ENCODE data around the gene UXS1.
A peak's percentile ranks its signal among the peaks of the same experiment; 100 is the strongest.

Gene UXS1

GRCh38 chr2:106129150-106129549, 65.0 kb downstream of the UXS1 start:
- no peak for DNase-seq

GRCh38 chr2:106127776-106128268, 66.3 kb downstream of the UXS1 start:
- DNase-seq, result no peak

GRCh38 chr2:106127282-106127771, 66.8 kb downstream of the UXS1 start:
- no peak for DNase-seq

DNA sequence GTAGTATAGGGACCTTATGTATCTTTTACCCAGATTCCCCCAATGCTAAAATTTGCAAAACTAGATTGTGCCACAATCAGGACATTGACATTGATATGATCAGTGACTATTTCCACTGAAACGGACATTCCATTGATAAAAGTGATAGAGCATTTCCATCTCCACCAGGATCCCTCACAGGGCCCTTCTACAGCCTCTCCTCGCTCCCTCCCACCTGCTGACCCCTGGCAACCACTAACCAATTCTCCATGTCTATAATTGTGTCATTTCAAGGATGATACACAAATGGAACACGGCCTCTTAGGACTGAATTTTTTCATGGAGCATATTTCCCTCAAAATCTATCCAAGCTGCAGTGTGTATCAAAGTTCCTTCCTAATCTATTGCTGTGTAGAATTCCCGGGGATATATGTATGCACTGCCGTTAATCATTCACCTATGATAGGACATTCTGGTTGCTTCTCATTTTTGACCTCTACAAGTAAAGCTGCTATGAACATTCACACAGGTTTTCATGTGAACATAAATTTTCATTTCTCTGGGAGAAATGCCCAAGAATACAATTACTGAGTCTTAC, 67.3 kb downstream of the UXS1 start:
- DNase-seq, result no peak

GRCh38 chr2:106126295-106126694, 67.8 kb downstream of the UXS1 start:
- DNase-seq, result no peak

GRCh38 chr2:106124905-106125549, 69.1 kb downstream of the UXS1 start:
- peak; percentile 34 for DNase-seq

DNA sequence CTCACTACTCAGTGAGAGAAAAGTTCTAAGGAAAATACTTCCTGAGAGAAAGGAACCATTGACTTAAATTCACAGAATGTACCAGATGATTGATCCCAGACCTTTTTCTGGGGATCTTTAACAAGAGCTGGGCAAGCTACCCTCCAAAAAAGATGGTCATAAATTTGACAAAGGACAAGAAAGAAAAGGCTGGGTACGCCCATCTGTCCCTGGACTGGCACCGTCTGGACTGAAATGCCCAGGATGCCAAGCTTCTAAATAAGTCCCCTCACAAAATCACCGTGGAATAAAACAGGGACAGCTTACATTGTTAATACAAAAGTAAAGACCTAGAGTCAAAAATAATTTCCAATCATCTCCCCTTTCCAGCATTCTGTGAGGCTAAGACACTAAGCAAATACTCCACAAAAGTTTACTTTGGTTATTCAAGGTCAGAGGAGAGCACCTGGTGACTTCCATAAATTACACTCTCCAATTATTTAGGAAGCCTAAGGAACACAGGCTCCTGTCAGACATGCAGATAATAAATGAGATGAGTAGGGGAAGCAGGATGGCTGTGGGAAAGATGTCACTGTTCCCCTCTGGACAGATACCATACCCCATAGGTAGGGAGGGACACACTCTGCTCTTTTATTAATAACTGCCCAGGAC, 69.9 kb downstream of the UXS1 start:
- DNase-seq, result no peak

DNA sequence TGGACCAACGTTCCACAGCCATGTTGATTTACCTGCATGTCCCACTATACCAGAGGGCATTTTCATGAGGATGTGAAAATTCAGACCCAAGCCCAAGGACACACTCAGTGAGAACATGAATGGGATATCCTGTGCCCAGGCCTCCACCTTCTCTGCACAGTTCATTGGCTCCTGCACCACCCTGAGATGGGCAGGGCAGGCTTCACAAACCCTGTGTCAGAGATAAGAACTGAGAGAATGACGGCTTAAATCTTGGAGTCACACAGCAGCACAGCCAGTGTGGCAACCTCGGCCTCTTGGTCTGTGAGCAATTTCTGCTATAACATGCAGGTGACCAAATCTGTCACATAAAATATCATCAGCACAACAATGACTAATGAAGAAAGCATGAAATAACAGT, 71.9 kb downstream of the UXS1 start:
- DNase-seq, result no peak

GRCh38 chr2:106120432-106120831, 73.7 kb downstream of the UXS1 start:
- peak; percentile 44 for DNase-seq

DNA sequence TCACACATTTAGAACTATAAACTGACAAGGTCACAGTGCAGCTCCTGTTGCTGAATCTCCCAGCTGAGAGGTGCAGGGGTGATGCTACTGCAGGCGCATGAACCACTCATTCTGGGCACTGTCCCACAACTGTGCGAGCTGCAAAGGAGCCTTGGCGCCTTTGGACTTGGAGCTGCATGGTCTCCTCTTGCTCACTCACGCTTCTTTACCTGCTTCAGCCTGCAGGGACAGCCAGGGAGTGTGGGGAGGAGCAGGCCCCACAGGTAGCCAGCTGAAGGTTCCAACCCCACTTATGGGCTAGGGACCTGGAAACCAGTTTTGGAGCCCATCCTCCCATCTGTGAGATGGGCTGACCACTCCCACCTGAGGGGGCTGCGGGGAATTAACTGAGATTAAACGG, 75.0 kb downstream of the UXS1 start:
- no peak for DNase-seq

GRCh38 chr2:106117882-106118684, 76.0 kb downstream of the UXS1 start:
- DNase-seq, result no peak

DNA sequence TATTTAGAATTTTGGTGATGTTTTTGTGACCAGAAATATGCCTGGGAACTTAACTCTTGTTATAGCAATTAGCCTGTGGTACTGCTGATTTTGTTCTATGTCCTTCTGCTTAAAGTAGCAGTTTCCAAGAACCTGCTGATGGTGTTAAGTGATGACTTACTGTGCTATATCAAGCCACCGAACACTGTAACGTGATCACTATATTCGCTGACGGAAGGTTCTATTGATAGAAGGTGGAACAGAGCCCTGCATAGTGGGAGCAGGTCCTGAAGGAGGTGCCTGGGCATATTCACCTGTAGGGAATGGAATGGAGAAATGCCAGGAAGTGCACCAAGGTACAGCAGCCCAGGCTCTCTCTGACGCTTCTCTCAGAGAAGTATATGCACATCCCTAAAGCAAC, 76.8 kb downstream of the UXS1 start:
- no peak for DNase-seq

DNA sequence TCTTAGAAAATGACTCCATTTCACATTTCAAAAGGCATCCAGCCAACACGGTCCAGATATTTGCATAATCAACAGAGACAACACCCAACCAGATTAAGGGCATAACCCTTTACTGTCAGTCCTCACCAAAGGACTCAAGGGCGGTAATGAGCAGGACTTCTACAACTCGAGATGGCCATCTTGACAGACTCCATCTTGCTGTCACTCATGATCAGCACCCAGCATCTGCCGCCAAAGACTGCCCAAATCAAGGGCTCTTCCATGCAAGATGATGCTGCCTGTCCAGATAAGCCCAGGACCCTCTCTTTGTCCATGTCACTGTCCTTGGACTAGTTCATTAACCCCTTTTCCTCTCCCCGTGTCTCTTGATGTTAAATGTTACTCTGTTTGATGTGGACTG, 77.9 kb downstream of the UXS1 start:
- no peak for DNase-seq

- DNase-seq, result no peak
Measured at GRCh38 chr2:106115665-106116064, 78.4 kb downstream of the UXS1 start.

GRCh38 chr2:106115250-106115649, 78.9 kb downstream of the UXS1 start:
- DNase-seq, result no peak

GRCh38 chr2:106114166-106114565, 79.9 kb downstream of the UXS1 start:
- no peak for DNase-seq

DNA sequence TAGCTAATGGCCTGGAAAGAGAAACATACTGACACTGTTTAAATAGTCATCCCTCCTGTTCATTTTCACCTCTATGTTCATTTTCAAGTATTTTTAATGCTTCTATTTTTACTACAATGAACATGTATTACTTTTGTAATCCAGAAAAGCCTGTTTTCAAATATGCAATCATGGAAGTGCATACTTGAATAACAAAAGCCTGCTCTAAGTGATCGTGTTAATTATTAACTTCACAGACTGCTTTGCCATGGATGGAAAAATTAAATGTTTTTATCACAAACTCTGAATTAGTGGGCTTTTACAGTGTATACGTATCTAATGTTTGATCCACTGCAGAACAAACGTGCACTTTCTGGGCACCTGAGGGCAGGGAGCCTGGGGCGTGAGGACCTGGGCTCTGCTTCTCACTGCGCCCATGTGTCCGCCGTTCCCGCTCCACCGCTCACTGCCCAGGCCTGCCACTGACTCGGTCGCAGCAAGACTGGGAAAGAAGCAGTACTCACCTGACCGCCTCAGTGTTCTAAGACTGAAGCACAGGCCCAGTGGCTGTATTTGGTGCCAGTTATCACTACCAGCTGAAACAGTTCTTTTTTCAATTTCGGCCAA, 80.6 kb downstream of the UXS1 start:
- no peak for DNase-seq

DNA sequence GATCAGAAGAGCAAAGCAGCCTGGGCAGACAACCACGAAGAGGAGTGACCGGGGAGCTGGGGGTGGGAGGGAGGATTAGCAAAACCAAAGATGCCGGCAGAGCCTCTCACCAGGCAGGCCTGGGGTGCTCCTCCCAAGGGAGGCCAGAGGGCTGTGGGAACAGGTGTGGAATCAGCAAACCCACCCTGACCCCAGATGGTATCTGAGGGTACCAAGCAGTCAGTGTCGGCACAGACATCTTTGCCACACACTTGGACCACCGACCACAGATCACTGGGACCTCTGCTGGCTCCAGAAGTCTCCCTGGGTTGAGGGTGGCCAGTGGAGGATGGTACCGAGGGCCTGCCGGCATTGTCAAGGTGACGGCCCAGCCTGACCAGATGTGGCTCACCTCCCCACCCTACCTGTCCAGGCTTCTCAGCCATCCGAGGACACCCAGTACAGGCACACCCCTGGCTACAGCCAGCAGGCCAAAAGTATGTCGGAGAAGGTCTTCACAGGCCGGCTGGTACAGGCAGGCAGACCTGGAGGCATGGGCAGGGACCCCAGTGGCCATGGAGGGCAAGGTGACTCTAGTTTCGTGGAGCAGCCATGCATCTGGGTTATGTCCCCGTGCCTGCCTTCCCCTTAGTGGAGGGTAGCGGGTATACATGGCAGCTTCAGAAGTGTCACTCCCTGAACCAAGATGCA, 82.1 kb downstream of the UXS1 start:
- peak; percentile 53 for DNase-seq

GRCh38 chr2:106109675-106110424, 84.3 kb downstream of the UXS1 start:
- DNase-seq, result no peak

DNA sequence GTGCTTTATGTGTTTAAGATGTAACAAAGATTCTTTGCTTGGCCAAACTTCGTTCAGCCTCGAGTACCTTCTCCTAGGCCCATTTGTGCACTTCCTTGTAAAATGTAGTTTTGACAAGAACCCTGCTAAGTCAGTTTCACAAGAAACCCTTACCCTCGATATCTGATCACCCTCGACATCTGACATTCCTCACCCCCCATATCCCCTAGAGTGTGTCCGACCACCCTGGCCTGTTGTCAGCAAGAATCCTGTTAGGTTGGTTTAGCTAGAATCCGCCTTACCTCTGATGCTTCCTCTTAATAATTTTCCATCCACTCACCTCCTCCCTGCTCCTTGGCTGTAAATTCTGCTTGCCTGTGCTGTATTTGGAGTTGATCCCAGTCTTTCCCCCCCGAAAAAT, 85.3 kb downstream of the UXS1 start:
- no peak for DNase-seq

- peak; percentile 59 for DNase-seq
Measured at GRCh38 chr2:106108351-106108750, 85.8 kb downstream of the UXS1 start.

Data from activated effector memory CD4-positive, alpha-beta T cell treated with anti-CD3 and anti-CD28 coated beads, Interleukin-2, amount 50 U/mL, for 16 hours (primary cell).